Activated naive CD8-positive, alpha-beta T cell treated with anti-CD3 and anti-CD28 coated beads, Interleukin-2, amount 50 U/mL, for 16 hours (primary cell): Measurements from ENCODE around the gene CDK3.

Experiments used
- DNase-seq: peaks from one replicate; pipeline ENCODE4 v3.0.0-alpha.2; 2020; ENCODE audit warnings: low read depth, low spot score

CDK3 gene

GRCh38 chr17:75991396-75991795, 9.3 kb upstream of the CDK3 start:
- no peak for DNase-seq

- no peak for DNase-seq
Observed at GRCh38 chr17:75994802-75995370, 5.8 kb upstream of the CDK3 start.

- DNase-seq, result no peak
Observed at GRCh38 chr17:75995385-75995925, 5.2 kb upstream of the CDK3 start.

- no peak for DNase-seq
Observed at GRCh38 chr17:75996665-75997590, 3.7 kb upstream of the CDK3 start.

- DNase-seq, result no peak
Observed at GRCh38 chr17:75998327-75998795, 2.3 kb upstream of the CDK3 start.

- DNase-seq, result peak; percentile 25
Observed at GRCh38 chr17:76000016-76000754, 470 bp upstream of the CDK3 start.

- no peak for DNase-seq
Observed at GRCh38 chr17:76002100-76002499, 1.4 kb downstream of the CDK3 start.

- DNase-seq, result no peak
Observed at GRCh38 chr17:76003915-76004314, 3.3 kb downstream of the CDK3 start.

- DNase-seq, result no peak
Observed at GRCh38 chr17:76004750-76005262, 4.2 kb downstream of the CDK3 start.

- peak; percentile 70 for DNase-seq
Observed at GRCh38 chr17:76005263-76006149, 4.9 kb downstream of the CDK3 start.

- DNase-seq, result no peak
Observed at GRCh38 chr17:76007131-76007849, 6.6 kb downstream of the CDK3 start.

- no peak for DNase-seq
Observed at GRCh38 chr17:76007850-76008165, 7.2 kb downstream of the CDK3 start.

- DNase-seq, result no peak
Observed at GRCh38 chr17:76008208-76008607, 7.6 kb downstream of the CDK3 start.

GRCh38 chr17:76008630-76009425, 8.2 kb downstream of the CDK3 start:
- no peak for DNase-seq

- no peak for DNase-seq
Observed at GRCh38 chr17:76009447-76009846, 8.8 kb downstream of the CDK3 start.

GRCh38 chr17:76009969-76010661, 9.5 kb downstream of the CDK3 start:
- DNase-seq, result no peak

GRCh38 chr17:76011951-76012350, 11.3 kb downstream of the CDK3 start:
- DNase-seq, result no peak

- no peak for DNase-seq
Observed at GRCh38 chr17:76013377-76013932, 12.8 kb downstream of the CDK3 start.
